ENCODE measurements around the gene CPA4.

Gene CPA4

GRCh38 chr7:130275826-130276297 is 17.1 kb upstream of the CPA4 start:
- no peak for DNase-seq

- DNase-seq = no peak
Measured at GRCh38 chr7:130276796-130277762, 15.9 kb upstream of the CPA4 start.

- peak; percentile 6 for DNase-seq
Measured at GRCh38 chr7:130277763-130278643, 15.0 kb upstream of the CPA4 start.

DNA sequence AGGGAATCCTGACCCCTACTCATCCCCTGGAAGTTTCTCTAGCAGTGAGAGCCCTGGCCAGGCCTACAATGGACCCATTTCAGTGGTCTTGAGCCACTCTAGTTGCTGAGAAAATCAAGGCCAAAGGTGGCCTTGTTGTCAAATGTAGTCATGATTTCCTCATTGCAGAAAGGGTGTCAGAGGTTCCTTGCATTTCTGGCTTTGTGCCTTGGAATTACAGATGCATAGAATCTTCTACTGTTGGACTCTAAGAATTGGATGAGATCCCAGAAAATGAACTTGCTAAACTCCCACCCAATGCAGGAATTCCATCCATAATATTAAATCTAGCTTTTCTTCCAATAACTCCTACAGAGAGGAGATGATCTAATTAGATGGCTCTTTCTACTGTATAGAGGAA is 14.1 kb upstream of the CPA4 start:
- DNase-seq = no peak

DNA sequence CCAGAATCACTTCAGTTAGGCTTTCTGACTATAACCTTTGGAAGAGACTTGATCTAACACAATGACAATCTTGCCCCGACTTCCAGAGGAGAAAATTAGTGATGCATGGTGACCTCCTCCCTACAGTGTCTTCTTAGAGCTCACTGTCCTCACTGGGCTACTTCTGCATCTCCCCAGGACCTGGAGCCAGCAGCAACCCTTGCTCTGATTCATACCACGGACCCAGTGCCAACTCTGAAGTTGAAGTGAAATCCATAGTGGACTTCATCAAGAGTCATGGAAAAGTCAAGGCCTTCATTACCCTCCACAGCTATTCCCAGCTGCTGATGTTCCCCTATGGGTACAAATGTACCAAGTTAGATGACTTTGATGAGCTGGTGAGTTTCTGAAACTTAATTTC is 13.7 kb upstream of the CPA4 start:
- no peak for DNase-seq

- DNase-seq = no peak
Measured at GRCh38 chr7:130279906-130280305, 13.1 kb upstream of the CPA4 start.

DNA sequence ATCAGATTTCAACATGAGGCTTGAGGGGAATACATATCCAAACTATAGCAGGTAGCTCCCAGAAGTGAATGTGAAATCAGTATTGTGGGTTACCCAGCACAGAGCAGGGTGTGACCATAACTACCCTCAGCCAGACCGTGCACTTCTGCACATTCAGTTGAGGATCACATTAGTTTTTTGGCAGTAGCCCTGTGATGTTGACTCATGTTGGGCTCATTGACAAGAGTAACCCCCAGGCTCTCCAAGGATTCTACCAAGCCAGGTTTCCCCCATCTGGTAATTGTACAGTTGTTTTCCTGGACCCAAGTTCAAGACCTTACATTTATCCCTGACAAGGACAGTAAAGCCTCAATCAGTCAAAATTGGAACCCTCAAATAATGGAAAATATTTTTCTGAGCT is 11.7 kb upstream of the CPA4 start:
- no peak for DNase-seq

GRCh38 chr7:130286881-130287280 is 6.1 kb upstream of the CPA4 start:
- no peak for DNase-seq

GRCh38 chr7:130288168-130288567 is 4.8 kb upstream of the CPA4 start:
- DNase-seq = no peak

- no peak for DNase-seq
Measured at GRCh38 chr7:130288829-130289228, 4.1 kb upstream of the CPA4 start.

DNA sequence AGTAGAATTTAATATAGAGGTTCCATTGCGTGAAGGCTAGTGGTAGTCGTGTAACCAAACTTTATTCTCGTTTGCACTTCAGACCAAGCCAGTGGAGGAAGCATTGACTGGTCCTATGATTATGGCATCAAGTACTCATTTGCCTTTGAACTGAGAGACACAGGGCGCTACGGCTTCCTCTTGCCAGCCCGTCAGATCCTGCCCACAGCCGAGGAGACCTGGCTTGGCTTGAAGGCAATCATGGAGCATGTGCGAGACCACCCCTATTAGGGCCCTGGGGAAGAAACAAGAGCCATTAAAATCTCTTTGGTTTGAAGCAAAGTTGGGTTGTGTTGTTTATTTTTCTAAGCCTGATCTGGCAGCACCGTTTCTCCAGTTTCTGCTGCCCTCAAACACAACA is 3.5 kb upstream of the CPA4 start:
- no peak for DNase-seq

DNA sequence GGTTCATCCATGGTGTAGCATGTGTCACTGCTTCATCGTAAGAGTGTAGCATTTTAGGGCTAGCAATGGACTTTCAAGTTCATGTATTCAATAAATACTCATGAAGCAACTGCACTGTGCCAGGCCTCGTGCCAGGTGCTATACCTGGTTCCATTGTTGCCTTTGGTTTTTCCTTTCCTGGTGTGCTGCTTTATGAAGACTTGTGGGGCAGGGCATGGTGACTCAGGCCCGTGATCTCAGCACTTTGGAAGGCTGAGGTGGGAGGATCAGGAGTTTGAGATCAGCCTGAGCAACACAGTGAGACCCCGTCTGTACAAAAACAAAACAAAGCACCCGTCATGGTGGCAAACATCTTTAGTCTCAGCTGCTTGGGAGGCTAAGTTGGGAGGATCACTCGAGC is 2.2 kb upstream of the CPA4 start:
- no peak for DNase-seq

GRCh38 chr7:130293521-130293920 is 560 bp downstream of the CPA4 start:
- no peak for DNase-seq

DNA sequence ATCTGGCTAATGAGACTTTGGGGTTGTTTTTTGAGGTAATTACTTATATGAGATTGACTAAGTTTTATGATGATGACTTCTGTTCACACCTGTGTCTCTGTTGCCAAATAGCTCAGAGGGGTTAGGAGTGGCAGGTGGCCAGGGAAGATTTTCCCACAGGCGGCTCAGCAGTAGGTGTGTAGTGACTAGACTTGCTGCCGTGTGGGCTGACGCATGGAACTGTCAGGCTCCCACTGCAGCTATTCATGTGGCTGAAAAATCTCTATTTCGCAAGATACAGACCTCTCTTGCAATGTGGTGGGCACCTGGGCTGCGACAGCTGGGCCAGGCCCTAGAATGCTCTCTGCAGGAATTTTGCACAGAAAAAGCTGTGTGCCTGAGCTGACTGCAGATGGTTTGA is 1.4 kb downstream of the CPA4 start:
- DNase-seq = no peak

DNA sequence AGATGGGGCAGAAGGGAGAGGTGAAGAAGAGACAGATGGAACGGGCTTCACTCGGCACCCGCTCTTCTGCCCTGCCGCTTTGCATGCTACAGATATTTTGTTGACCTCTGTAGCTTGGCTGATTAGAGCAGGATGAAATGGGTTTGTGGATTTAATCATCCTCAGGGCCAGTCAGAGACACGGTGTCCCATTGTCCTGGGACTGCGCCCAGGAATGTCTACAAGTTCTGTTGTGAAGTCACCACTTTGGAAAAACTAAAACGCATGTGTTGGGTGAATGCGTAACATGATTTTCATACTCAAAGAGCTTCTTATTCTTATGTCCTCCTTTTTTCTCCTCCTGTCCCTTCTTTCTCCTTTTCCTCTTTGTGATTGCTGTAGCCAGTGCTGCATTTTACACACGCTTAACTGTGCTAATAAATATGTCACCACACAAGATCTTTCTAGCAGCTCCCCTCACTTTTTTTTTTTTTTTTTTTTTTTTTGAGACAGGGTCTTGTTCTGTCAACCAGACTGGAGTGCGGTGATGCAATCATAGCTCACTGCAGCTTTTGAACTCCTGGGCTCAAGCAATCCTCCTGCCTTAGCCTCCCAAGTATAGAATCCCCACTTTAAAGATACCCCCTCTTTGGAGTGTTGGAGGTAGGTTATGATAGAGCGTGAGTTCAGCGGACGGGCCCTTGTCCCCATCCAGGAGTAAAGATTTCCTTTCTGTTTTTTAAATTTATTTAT is 3.4 kb downstream of the CPA4 start:
- no peak for DNase-seq

DNA sequence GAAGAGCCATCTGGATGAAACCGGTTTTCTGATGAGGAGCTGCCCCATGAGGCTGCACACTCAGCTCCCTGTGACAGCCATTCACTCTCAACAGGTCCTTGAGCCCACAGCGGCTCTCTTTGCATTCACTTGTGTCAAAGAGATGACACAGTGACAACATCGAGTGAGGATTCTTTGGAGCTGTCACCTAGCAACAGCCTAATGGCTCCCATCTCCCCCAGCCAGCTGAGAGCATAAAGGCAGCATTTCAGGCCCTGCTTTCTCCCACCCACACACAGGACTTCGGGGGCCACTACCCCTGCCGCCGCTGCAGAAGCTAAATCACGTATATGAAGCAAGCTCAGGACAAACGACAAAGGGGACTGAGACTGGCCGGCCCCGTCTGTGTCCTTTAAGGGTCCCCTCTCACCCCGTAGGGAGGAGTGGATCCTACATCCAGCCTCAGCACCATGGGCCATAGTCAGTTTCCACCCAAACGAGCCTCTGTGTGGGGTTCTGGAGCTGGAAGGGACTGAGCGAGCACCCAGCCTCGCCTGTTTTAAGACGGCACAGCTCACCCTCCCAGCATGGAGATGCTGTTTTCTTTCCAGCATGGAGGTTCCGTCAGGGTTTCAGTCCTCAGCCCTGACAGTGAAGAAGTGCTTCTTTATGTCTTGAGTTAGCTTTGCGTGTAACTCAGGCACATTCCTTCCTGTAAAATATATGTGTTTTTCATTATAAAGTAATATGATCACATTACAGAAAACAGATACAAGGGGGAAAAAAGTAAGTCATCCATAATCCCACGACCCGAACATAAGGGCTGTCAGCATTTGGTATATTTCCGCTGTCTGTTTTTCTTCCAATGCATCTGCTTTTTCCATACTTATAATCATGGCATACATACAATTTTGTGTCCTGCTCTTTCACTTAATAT is 4.9 kb downstream of the CPA4 start:
- DNase-seq = no peak

DNA sequence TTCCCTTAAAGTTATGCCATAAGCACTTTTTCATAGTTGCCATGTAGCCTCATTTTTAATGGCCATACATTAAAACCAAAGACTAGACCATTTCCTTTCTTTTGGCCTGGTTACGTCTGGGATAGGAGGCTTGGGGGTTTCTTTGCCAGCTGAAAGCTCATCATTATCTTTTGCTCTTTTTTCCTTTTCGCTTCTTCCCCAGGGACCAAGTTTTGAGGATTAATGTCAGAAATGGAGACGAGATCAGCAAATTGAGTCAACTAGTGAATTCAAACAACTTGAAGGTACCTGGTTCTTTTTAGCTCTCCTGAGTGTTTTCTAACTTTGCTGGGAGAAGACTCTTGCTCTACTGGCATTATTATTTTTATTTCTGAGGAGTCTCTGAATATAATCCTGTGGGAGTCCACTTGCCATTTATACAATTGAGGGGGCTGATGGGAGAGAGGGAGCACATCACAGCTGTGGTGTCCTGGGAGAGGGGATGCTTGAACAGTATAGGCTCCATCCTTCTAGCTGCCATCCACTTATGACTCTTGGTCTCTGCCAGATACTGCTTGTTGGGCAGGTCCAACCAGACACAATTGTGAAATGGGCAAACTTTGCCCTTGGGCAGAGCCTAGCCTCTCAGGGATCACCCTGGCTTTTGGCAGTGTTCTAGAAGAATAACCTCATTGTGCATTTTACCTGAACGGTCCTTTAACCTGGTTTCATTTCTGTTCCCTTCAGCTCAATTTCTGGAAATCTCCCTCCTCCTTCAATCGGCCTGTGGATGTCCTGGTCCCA is 5.8 kb downstream of the CPA4 start:
- no peak for DNase-seq

GRCh38 chr7:130299866-130300265 is 6.9 kb downstream of the CPA4 start:
- no peak for DNase-seq

- no peak for DNase-seq
Measured at GRCh38 chr7:130301501-130302020, 8.6 kb downstream of the CPA4 start.

DNA sequence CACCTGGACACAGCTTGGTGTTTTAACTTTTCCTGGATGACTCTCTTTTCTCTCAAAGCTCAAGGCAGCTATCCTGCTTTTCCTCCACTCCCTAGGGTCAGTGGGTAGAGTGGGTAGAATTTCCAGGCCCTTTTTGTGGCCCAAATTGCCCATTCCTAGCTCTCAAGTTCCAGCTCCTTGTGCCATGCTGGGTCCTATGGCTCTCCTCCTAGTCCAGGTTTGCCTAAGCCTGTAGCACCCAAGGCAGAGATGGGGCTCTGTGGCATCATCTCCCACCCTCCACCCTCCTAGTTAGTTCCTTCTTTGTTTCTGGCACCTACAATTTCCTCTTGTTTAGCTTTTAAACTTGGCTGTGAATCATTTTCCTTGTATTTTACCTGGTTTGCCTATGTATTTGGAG is 9.7 kb downstream of the CPA4 start:
- no peak for DNase-seq

- DNase-seq = no peak
Measured at GRCh38 chr7:130303127-130303526, 10.2 kb downstream of the CPA4 start.

Measured in hematopoietic multipotent progenitor cell treated with erythropoietin and hydrocortisone succinate and interleukin-3 and kit ligand, for 8 days (in vitro differentiated cells).